ENCODE data around the gene HDAC9. TPM values are rescaled to one million over a fixed set of nuclear protein-coding genes. Genes with fewer than 3 reads are reported as not detected.

The HDAC9 gene
- total RNA-seq, 4 donors from 2014 or later: 63.0 to 130 (median 107) TPM

GRCh38 chr7:18706670-18707069 lies 211.1 kb downstream of the HDAC9 start:
- no peak for TF ChIP-seq EP300 (IDR thresholded peaks at IDR 0.05)
- no peak for TF ChIP-seq POLR2AphosphoS5 (IDR thresholded peaks at IDR 0.05)
- TF ChIP-seq POLR2A (IDR thresholded peaks at IDR 0.05; ENCODE audit: low read depth): no peak
- no peak for TF ChIP-seq CTCF (IDR thresholded peaks at IDR 0.05)
- 70% methylated on average over 3 of the region's 3 CpGs for WGBS
- Histone ChIP-seq H3K4me3 (no peak overlapping the region), H3K27me3 (no peaks in the 10 kb centered on the region), H3K27ac (replicated peaks in 1 of 4) (no peak overlapping the region), H3K4me1 (peaks cover 0 to 4% (median 0%) of the 10 kb centered on the region in 4 donors), H3K36me3 (no peaks in the 10 kb centered on the region), H3K9me3 (no peaks in the 10 kb centered on the region)
- DNase-seq (ENCODE audit: extremely low spot score): no peak
- intact Hi-C loops (cut with DNase I): no loop called here

- Histone ChIP-seq H3K36me3 (no peaks in the 10 kb centered on the region), H3K4me1 (peaks cover 0 to 4% (median 0%) of the 10 kb centered on the region in 4 donors), H3K27me3 (no peaks in the 10 kb centered on the region), H3K27ac (replicated peaks in 1 of 4) (no peak overlapping the region), H3K9me3 (no peaks in the 10 kb centered on the region), H3K4me3 (no peak overlapping the region)
- TF ChIP-seq POLR2A (IDR thresholded peaks at IDR 0.05; ENCODE audit: low read depth): no peak
- no peak for TF ChIP-seq POLR2AphosphoS5 (IDR thresholded peaks at IDR 0.05)
- TF ChIP-seq CTCF (IDR thresholded peaks at IDR 0.05): no peak
- no peak for DNase-seq (ENCODE audit: extremely low spot score)
- WGBS: 44% methylated on average over 1 of the region's 1 CpG
- intact Hi-C loops (cut with DNase I): no loop called here
These were observed 212.7 kb downstream of the HDAC9 start for GRCh38 chr7:18708204-18708603.

GRCh38 chr7:18715988-18716387 lies 220.4 kb downstream of the HDAC9 start:
- no peak overlapping the region for H3K4me3 ChIP-seq
- intact Hi-C loops (cut with DNase I): no loop called here
- no peaks in the 10 kb centered on the region for H3K27me3 ChIP-seq
- H3K27ac ChIP-seq (replicated peaks in 1 of 4): no peak overlapping the region
- WGBS: 64% methylated on average over 2 of the region's 2 CpGs
- H3K4me1 ChIP-seq: no peaks in the 10 kb centered on the region
- TF ChIP-seq POLR2A (IDR thresholded peaks at IDR 0.05; ENCODE audit: low read depth) (no peak), EP300 (IDR thresholded peaks at IDR 0.05) (no peak), CTCF (IDR thresholded peaks at IDR 0.05) (no peak), POLR2AphosphoS5 (IDR thresholded peaks at IDR 0.05) (no peak)
- H3K36me3 ChIP-seq: no peaks in the 10 kb centered on the region
- H3K9me3 ChIP-seq: no peaks in the 10 kb centered on the region
- DNase-seq (ENCODE audit: extremely low spot score): no peak

- intact Hi-C loops (cut with DNase I): no loop called here
- Histone ChIP-seq H3K27ac (replicated peaks in 1 of 4) (no peak overlapping the region), H3K27me3 (no peaks in the 10 kb centered on the region), H3K4me1 (no peaks in the 10 kb centered on the region), H3K36me3 (no peaks in the 10 kb centered on the region), H3K9me3 (no peaks in the 10 kb centered on the region), H3K4me3 (no peak overlapping the region)
- DNase-seq (ENCODE audit: extremely low spot score): no peak
- TF ChIP-seq EP300 (IDR thresholded peaks at IDR 0.05): no peak
- TF ChIP-seq POLR2A (IDR thresholded peaks at IDR 0.05; ENCODE audit: low read depth): no peak
- no peak for TF ChIP-seq POLR2AphosphoS5 (IDR thresholded peaks at IDR 0.05)
- TF ChIP-seq CTCF (IDR thresholded peaks at IDR 0.05): no peak
- WGBS: 92% methylated on average over 5 of the region's 5 CpGs
These were observed 225.9 kb downstream of the HDAC9 start for GRCh38 chr7:18721429-18721828.

- H3K27ac ChIP-seq (replicated peaks in 1 of 4): no peak overlapping the region
- no peak overlapping the region for H3K4me3 ChIP-seq
- no peak for DNase-seq (ENCODE audit: extremely low spot score)
- intact Hi-C loops (cut with DNase I): no loop called here
- no peaks in the 10 kb centered on the region for H3K4me1 ChIP-seq
- WGBS: 93% methylated on average over 2 of the region's 2 CpGs
- no peaks in the 10 kb centered on the region for H3K27me3 ChIP-seq
- TF ChIP-seq EP300 (IDR thresholded peaks at IDR 0.05): no peak
- no peaks in the 10 kb centered on the region for H3K9me3 ChIP-seq
- H3K36me3 ChIP-seq: no peaks in the 10 kb centered on the region
These were observed 228.8 kb downstream of the HDAC9 start for GRCh38 chr7:18724318-18724717.
